GM19397 (cell line): Measurements from ENCODE around the gene NEB.

Source experiments
- ATAC-seq: cut with Tn5 transposase; IDR thresholded peaks from one replicate; pipeline ENCODE4 v1.9.1; 2021; ENCODE audit warnings: mild to moderate bottlenecking, moderate library complexity; ENCODE audit not compliant: unreplicated experiment

Gene NEB

DNA sequence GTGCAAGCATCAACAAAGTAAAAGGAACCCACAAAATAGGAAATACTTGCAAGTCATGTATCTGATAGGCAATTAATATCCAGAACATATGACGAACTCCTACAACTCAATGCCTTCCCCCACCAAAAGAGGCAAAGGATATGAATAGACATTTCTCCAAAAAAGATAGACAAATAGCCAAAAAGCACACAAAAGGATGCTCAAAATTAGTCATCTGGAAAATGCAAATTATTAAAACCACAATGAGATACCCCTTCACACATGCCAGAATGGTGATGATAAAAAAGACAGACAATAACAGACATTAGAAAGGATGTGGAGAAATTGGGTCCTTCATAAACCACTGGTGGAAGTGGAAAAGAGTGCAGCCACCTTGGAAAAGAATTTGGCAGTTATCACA is 248.2 kb downstream of the NEB start:
- no peak for ATAC-seq

DNA sequence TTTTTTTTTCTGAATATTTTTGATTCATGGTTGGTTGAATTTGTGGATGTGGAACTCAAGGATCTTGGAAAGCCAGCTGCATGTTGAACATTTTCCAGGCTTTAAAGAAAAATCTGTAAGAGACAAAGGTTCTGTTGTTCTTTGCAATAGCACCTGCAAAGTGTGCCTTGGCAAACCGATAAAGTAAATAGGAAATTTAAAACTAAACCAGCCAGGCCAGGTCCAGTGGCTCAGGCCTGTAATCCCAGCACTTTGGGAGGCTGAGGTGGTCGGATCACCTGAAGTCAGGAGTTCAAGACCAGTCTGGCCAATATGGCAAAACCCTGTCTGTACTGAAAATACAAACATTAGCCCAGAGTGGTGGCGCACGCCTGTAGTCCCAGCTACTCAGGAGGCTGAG is 250.2 kb downstream of the NEB start:
- no peak for ATAC-seq

DNA sequence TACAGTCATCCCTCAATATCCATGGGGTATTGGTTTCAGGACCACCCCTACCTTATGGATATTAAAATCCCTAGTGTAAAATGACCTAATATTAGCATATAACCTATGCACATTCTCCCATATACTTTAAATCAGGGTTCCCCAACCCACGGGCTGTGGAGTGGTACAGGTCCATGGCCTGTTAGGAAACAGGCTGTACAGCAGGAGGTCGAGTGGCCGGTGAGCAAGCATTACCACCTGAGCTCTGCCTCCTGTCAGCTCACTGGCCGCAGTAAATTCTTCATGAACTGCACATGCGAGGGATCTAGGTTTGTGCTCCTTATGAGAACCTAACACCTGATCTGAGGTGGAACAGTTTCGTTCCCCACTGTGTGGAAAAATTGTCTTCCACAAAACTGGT is 250.7 kb downstream of the NEB start:
- no peak for ATAC-seq

DNA sequence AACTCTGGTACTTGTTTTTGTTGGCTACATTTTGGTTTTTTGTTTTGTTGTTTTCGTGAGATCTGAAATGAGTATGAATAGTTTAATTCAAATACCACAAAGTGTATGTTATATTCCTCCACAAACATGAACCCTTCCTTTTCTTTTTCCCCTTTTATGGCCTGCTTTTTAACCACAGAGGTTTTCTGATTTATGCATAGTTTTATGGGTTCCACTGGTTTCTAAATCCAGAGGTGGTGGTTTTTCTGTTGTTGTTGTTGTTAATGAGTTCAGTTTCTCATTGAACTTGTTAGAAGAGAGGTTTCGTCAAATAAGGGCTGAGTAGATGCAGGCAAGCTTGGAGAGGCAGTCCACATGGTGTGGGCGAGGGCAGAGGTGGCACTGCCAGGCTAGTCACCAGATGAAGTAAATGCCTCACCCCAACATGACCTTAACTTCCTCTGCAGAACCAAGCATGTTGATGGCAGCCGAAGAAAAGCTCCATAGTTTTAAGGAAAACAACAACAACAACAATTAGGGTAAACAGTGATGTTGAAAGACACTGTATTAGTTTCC is 252.0 kb downstream of the NEB start:
- no peak for ATAC-seq

DNA sequence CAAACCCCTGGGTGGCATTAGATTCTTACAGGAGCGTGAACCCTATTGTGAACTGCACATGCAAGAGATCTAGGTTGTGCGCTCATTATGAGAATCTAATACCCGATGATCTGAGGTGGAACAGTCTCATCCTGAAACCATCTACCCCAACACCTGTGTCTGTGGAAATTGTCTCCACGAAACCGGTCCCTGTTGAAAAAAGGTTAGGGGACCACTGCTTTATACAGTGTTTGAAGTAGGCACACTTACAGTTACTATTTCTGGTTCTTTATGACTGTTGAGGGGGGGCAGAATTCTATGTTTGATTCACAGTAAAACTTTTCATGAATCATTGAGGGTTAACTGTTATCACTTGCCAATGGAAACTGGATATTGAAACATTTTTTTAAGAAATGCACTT is 252.5 kb downstream of the NEB start:
- no peak for ATAC-seq

DNA sequence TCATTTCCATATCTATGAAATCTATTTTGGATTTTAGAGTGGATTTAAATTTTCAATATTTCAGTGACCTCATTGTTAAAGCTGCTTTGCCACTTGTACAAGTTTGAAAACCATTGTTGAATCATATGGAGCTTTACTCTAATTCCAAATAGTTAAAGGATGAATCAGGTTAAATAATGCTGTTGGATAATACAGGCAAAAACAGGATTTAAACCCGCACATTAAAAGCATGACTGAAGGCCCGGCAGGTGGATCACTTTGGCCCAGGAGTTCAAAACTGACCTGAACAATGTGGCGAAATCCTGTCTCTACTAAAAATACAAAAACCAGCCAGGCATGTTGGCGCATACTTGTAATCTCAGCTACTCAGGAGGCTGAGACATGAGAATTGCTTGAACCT is 256.3 kb downstream of the NEB start:
- ATAC-seq = no peak

DNA sequence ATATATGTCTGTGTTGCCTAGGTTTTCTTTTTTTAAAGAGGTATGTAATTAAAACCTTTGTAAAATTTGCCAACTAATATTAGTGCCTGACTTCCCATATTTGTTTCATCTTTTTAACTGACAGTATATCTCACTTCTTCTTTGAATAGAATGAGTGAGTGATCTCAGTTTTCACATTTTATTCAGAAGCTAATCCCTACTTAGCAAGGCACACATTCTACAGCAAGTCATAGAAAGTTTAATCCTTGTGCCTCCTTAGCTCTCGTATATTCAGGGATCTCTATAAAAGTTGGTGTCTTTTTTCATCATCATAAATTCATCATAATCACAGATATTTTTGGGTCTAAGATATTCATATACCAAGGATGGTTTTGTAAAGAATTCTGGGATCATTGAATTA is 258.0 kb downstream of the NEB start:
- no peak for ATAC-seq

DNA sequence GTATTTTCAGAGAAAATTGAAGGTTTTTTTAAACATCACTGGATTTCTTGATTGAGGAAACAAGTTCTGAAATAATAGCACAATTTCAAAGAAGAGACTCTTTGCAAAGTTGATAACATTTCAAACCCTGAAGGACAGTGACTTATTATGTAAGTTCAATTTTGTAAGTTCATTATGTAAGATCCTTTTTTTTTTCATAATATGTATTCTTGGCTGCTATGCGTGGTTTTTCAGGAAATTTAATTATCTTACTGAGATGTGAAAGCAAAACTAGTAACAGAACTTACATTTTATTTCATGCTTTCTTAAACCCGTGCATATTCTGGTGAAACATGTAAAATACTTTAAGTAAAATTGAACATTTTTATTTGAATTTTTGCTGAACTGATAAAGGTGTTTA is 259.2 kb downstream of the NEB start:
- no peak for ATAC-seq

DNA sequence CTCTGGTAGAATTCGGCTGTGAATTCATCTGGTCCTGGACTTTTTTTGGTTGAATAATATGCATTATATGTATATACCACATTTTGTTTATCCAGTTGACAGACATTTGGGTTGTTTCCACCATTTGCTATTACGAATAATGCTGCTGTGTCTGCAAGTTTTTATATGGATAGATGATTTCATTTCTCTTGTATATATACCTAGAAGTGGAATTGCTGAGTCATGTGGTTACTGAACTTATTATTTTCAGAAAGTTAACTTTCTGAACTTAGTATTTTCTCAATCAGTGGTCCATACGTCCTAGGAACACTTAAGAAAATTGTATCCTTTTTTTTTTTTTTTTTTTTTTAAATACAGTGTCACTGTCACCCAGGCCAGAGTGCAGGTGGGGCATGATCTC is 261.3 kb downstream of the NEB start:
- ATAC-seq = no peak

DNA sequence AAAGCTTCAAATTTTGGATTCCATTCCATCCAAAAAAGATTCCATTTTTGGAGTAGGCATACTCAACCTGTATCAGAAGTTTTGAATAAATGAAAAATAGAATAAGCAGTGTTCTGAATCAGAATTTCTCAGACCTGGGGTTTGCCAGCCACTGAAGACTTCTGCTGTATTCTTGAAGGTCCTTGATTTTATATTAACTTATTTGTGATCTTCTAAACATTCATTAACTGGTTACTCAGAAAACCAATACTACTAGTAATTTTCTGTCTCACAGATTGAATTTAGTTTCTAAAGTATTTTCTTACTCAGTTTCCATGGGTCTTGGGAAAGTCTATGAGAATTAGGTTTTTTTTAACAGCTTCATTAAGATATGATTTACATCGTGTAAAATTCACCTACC is 263.7 kb downstream of the NEB start:
- no peak for ATAC-seq

DNA sequence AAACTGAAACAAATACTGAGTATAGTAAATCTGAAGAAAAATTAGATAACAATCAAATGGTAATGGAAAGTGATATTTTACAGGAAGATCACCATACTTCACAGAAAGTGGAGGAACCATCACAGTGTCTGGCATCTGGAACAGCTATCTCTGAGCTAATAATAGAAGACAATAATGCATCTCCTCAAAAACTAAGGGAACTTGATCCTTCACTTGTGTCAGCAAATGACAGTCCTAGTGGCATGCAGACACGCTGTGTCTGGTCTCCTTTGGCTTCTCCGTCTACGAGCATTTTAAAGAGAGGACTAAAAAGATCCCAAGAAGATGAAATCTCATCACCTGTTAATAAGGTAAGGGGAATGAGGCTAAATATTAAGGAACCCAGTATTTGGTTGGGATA is 268.5 kb downstream of the NEB start:
- ATAC-seq = no peak

DNA sequence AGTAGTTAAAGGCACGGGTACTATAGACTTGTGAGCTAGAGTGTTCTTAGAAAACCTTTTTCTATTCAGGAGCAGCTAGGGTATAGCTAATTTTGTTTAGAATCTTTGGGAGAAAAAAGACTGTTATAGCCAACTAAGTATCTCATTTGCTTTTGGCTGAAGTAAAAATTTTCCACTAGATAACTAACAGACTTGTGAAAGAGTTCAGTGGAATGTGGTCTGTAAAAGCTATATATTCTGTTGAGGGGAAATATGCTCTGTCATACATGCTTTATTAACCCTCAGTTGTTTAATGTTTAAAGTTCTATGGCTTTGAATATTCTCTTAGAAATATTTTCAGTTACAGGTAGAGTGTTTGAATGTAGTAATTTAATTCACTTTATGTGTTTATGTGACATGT is 274.9 kb downstream of the NEB start:
- ATAC-seq = no peak

DNA sequence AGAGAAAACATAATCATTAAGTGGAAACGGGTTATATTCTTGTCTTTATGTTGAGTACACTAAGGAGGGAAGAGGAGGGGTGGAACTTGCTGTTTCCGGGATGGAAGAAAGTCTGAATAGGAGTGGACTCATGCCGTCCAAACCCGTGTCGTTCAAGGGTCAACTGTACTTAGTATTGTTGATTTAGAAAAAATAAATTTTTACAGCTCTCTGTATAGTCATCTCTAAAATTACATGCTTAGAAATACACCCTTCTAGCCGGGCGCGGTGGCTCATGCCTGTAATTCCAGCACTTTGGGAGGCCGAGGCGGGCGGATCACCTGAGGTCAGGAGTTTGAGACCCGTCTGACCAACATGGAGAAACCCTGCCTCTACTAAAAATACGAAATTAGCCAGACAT is 295.1 kb downstream of the NEB start:
- no peak for ATAC-seq

DNA sequence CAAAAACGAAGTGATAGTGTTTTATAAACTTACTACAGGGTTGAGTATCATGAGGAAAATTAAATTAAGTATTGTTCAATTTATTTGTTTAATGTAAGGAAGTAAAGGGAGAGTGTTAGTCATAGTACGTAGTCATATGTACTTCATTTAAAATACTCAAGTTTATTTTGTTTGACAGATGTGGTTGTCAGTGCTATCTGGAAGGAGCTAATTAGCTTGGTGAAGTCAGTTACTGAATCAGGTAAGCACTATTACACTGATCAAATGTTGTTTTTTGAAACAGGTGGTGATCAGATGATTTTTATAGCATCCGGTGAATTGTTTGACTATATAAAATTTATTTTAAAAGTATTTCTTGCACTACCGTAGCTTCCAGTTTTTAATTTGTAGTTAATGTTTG is 295.8 kb downstream of the NEB start:
- ATAC-seq = no peak

DNA sequence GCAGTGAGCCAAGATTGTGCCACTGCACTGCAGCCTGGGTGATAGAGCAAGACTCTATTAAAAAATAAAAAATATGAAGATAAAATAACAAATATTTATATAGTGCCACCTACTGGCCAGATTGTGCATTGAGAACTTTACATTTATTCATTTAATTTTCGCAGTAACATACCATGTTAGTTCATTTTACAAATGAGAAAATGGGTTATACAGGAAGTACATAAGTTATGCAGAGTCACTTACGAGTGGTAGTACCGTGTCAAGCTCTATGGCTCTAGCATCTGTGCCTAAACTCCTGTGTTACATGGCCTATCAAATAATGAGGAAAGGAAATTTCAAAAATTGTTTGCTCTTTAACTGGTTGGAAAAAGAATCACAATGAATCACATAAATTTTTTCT is 296.6 kb downstream of the NEB start:
- no peak for ATAC-seq
